ENCODE results near the gene RELA. TPM values are rescaled to one million over a fixed set of nuclear protein-coding genes. Genes with fewer than 3 reads are reported as not detected.

RELA gene
- total and polyA plus RNA-seq, 2 of the 4 experiments (the other 2 are of a cell fraction): 8.6 to 53.0 TPM

DNA sequence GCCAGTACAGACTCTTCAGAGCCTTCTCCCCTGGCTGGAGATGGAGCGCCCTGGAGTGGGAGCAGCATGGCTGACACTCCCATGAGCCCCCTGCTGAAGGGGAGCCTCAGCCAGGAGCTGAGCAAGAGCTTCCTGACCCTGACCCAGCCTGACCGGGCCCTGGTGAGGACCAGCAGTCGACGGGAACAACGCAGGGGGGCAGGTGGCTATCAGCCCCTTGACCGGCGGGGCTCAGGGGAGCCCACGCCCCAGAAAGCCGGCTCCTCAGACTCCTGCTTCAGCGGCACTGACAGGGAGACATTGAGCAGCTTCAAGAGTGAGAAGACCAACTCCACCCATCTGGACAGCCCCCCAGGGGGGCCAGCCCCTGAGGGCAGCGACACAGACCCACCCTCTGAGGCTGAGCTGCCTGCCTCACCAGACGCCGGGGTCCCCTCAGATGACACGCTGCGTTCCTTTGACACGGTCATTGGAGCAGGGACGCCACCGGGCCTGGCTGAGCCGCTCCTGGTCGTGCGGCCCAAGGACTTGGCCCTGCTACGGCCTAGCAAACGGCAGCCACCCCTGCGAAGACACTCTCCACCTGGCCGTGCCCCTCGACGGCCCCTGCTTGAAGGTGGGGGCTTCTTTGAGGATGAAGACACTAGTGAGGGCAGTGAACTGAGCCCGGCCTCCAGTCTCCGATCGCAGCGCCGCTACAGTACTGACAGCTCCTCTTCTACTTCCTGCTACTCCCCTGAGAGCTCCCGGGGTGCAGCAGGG lies 44.5 kb downstream of the RELA start:
- Histone ChIP-seq H3K4me2 (ENCODE audit: low read depth, low read length) (no peak overlapping the region), H2AFZ (replicated peaks; ENCODE audit: low read length, poor library complexity) (no peak overlapping the region), H3K56ac (ENCODE audit: extremely low read depth, insufficient read depth, low read length) (no peak overlapping the region), H3K36me3 (ENCODE audit: control insufficient read depth, insufficient read depth, low read length) (peaks cover 45% of the 10 kb centered on the region), H3K27ac (ENCODE audit: insufficient read depth, low read length) (no peak overlapping the region), H4K91ac (ENCODE audit: insufficient read depth, low read depth, low read length) (no peak overlapping the region), H4K5ac (ENCODE audit: low read depth, low read length) (no peak overlapping the region), H3K18ac (ENCODE audit: low read depth, low read length) (no peak overlapping the region), H2BK15ac (ENCODE audit: low read depth, low read length) (no peak overlapping the region), H3K4me3 (ENCODE audit: insufficient read depth, low read depth, low read length) (no peak overlapping the region), H3K23ac (ENCODE audit: low read depth, low read length) (no peak overlapping the region), H2AK5ac (ENCODE audit: low read depth, low read length) (no peak overlapping the region), H3K14ac (replicated peaks; ENCODE audit: low read depth, low read length) (no peak overlapping the region), H3K79me1 (ENCODE audit: low read depth in 1 of 2, low read length in 2 of 2) (peaks cover 11 to 47% of the 10 kb centered on the region in 2 experiments), H4K20me1 (ENCODE audit: insufficient read depth, low read length) (peaks cover 21% of the 10 kb centered on the region), H2BK5ac (ENCODE audit: low read depth, low read length, poor library complexity, severe bottlenecking) (no peak overlapping the region), H2AK9ac (replicated peaks; ENCODE audit: low read depth, low read length, poor library complexity) (peak overlapping the region; percentile 34), H3K27me3 (ENCODE audit: control insufficient read depth, insufficient read depth, low read length) (no peaks in the 10 kb centered on the region), H3K4ac (ENCODE audit: low read depth, low read length) (no peak overlapping the region), H3K9me3 (ENCODE audit: control insufficient read depth, insufficient read depth, low read length) (no peaks in the 10 kb centered on the region), H3K4me1 (ENCODE audit: control insufficient read depth, insufficient read depth, low read length) (peaks cover 4% of the 10 kb centered on the region; the same call in 1 of the 2 replicates), H2BK20ac (ENCODE audit: low read depth, low read length) (no peak overlapping the region), H2BK120ac (ENCODE audit: low read depth, low read length) (no peak overlapping the region), H3K9ac (ENCODE audit: low read depth, low read length) (no peak overlapping the region), H4K8ac (ENCODE audit: low read depth in 2 of 2, low read length in 2 of 2) (no peak overlapping the region), H3K9me1 (ENCODE audit: insufficient read depth, low read length) (0 out of 2 replicates have a peak, but pooled peaks cover 1% of the 10 kb centered on the region)
- dilution Hi-C loops (cut with HindIII; ENCODE audit: low sequenced_read_pairs, unreplicated experiment): no loop called here
- intact Hi-C loops (cut with micrococcal nuclease): no loop called here
- ATAC-seq (ENCODE audit: low read depth): no peak
- in situ Hi-C loops (cut with MboI; ENCODE audit: low sequenced_read_pairs): no loop called here
- TF ChIP-seq RAD21 (IDR thresholded peaks at IDR 0.05; ENCODE audit: low read length) (no peak), MXI1 (IDR thresholded peaks at IDR 0.05; ENCODE audit: borderline replicate concordance, low read depth, low read length) (no peak), MAZ (IDR thresholded peaks at IDR 0.05; ENCODE audit: borderline replicate concordance, low read depth, low read length) (no peak), FOS (IDR thresholded peaks at IDR 0.05; ENCODE audit: low read depth, low read length) (no peak), CEBPB (IDR thresholded peaks at IDR 0.05; ENCODE audit: low read depth, low read length) (no peak), CHD1 (IDR thresholded peaks at IDR 0.05; ENCODE audit: low read depth, low read length) (no peak), POLR2A (IDR thresholded peaks at IDR 0.05; ENCODE audit: low read depth, low read length) (no peak), RFX5 (IDR thresholded peaks at IDR 0.05; ENCODE audit: low read depth, low read length) (no peak), BHLHE40 (IDR thresholded peaks at IDR 0.05; ENCODE audit: low read depth, low read length) (no peak), NFE2L2 (IDR thresholded peaks at IDR 0.05; ENCODE audit: low read depth, low read length) (no peak), RCOR1 (IDR thresholded peaks at IDR 0.05; ENCODE audit: insufficient replicate concordance, low read length) (no peak), MAFK (IDR thresholded peaks at IDR 0.05; ENCODE audit: low read depth, low read length) (no peak), SMC3 (IDR thresholded peaks at IDR 0.05; ENCODE audit: low read depth, low read length) (no peak)
- TF ChIP-seq, protein P1, sequence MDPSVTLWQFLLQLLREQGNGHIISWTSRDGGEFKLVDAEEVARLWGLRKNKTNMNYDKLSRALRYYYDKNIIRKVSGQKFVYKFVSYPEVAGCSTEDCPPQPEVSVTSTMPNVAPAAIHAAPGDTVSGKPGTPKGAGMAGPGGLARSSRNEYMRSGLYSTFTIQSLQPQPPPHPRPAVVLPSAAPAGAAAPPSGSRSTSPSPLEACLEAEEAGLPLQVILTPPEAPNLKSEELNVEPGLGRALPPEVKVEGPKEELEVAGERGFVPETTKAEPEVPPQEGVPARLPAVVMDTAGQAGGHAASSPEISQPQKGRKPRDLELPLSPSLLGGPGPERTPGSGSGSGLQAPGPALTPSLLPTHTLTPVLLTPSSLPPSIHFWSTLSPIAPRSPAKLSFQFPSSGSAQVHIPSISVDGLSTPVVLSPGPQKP (IDR thresholded peaks at IDR 0.05; ENCODE audit: borderline replicate concordance, low read depth, low read length): no peak
- TF ChIP-seq, protein P2, sequence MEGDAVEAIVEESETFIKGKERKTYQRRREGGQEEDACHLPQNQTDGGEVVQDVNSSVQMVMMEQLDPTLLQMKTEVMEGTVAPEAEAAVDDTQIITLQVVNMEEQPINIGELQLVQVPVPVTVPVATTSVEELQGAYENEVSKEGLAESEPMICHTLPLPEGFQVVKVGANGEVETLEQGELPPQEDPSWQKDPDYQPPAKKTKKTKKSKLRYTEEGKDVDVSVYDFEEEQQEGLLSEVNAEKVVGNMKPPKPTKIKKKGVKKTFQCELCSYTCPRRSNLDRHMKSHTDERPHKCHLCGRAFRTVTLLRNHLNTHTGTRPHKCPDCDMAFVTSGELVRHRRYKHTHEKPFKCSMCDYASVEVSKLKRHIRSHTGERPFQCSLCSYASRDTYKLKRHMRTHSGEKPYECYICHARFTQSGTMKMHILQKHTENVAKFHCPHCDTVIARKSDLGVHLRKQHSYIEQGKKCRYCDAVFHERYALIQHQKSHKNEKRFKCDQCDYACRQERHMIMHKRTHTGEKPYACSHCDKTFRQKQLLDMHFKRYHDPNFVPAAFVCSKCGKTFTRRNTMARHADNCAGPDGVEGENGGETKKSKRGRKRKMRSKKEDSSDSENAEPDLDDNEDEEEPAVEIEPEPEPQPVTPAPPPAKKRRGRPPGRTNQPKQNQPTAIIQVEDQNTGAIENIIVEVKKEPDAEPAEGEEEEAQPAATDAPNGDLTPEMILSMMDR (conservative IDR thresholded peaks at IDR 0.05; ENCODE audit: low read depth, low read length): no peak
- TF ChIP-seq, protein P3, sequence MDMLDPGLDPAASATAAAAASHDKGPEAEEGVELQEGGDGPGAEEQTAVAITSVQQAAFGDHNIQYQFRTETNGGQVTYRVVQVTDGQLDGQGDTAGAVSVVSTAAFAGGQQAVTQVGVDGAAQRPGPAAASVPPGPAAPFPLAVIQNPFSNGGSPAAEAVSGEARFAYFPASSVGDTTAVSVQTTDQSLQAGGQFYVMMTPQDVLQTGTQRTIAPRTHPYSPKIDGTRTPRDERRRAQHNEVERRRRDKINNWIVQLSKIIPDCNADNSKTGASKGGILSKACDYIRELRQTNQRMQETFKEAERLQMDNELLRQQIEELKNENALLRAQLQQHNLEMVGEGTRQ (IDR thresholded peaks at IDR 0.05; ENCODE audit: low read depth, low read length): no peak
- no TSS peak for BruUV-seq (replicated peaks)
- no peak for DNase-seq
- 91% methylated on average over 19 of the region's 33 CpGs; no CpG with 5 or more reads in 1 of the 2 experiments for whole genome bisulfite sequencing, 2 experiments (ENCODE audit: extremely low coverage in 2 of 2, insufficient read length in 1 of 2)
- CTCF ChIA-PET: no interaction called here
- POLR2A ChIA-PET (ENCODE audit: unreplicated experiment): no interaction called here
